Fibroblast of lung (primary cell): ENCODE data around the gene MTCH1. TPM values are rescaled to one million over a fixed set of nuclear protein-coding genes. Genes with fewer than 3 reads are reported as not detected.
"Not testable (repeated sequence)": the region's sequence is repeated elsewhere in the genome, so short reads cannot be mapped to it uniquely, and the experiment has no call there.

ENCODE experiments used
- DNase-seq, 2 donors: peaks; one replicate each; pipeline versions ENCODE4 v3.0.0 to v3.0.0-alpha.2; 2010; ENCODE audit warnings: low read depth in 2 of 2
- H2AFZ ChIP-seq: 2 replicates; pipeline ENCODE4 v1.5.1; 2012; ENCODE audit warnings: low read length, control low read depth, inconsistent platforms
- H3K27ac ChIP-seq: 2 replicates; pipeline ENCODE4 v1.5.1; 2011; ENCODE audit warnings: low read length, control low read depth; ENCODE audit not compliant: insufficient read depth
- H3K27me3 ChIP-seq: 2 replicates; pipeline ENCODE4 v1.5.1; 2011; ENCODE audit warnings: mild to moderate bottlenecking, low read length; ENCODE audit not compliant: control insufficient read depth, insufficient read depth
- H3K36me3 ChIP-seq: 2 replicates; pipeline ENCODE4 v1.5.1; 2011; ENCODE audit warnings: low read length; ENCODE audit not compliant: control insufficient read depth, insufficient read depth
- H3K4me1 ChIP-seq: 2 replicates; pipeline ENCODE4 v1.5.1; 2011; ENCODE audit warnings: low read length; ENCODE audit not compliant: control insufficient read depth, insufficient read depth; ENCODE audit errors: extremely low read depth
- H3K4me2 ChIP-seq: 2 replicates; pipeline ENCODE4 v1.5.1; 2011; ENCODE audit warnings: low read length, control low read depth; ENCODE audit not compliant: insufficient read depth; ENCODE audit errors: extremely low read depth
- H3K4me3 ChIP-seq, 4 experiments: fragments of 200-600 bp in 1 of 4; sonication (generic) in 1 of 4; replicated peaks in 1 of 4; 2 replicates each; pipeline ENCODE4 v1.5.1; 2011 to 2016; ENCODE audit warnings: low read length in 4 of 4, low read depth in 3 of 4, mild to moderate bottlenecking in 3 of 4, control low read depth in 2 of 4, inconsistent platforms in 1 of 4, mixed read lengths in 1 of 4; ENCODE audit not compliant: insufficient read depth in 1 of 4; ENCODE audit errors: control extremely low read depth in 1 of 4
- H3K79me2 ChIP-seq: 2 replicates; pipeline ENCODE4 v1.5.1; 2012; ENCODE audit warnings: mild to moderate bottlenecking, low read length, inconsistent platforms; ENCODE audit not compliant: control insufficient read depth, insufficient read depth
- H3K9ac ChIP-seq: 2 replicates; pipeline ENCODE4 v1.5.1; 2011; ENCODE audit warnings: mild to moderate bottlenecking, low read length, control low read depth; ENCODE audit not compliant: insufficient read depth
- H3K9me3 ChIP-seq: 2 replicates; pipeline ENCODE4 v1.5.1; 2012; ENCODE audit warnings: low read depth, low read length; ENCODE audit not compliant: control insufficient read depth, insufficient read depth
- H4K20me1 ChIP-seq: 2 replicates; pipeline ENCODE4 v1.5.1; 2011; ENCODE audit warnings: low read length; ENCODE audit not compliant: control insufficient read depth, insufficient read depth; ENCODE audit errors: extremely low read depth
- CTCF ChIP-seq, 2 donors: IDR thresholded peaks in 1 of 2; conservative IDR thresholded peaks in 1 of 2; 1 replicate in 1 of 2; 2 replicates in 1 of 2; pipeline ENCODE4 v1.5.1; 2011 to 2012; ENCODE audit warnings: low read length in 2 of 2, control low read depth in 1 of 2, inconsistent platforms in 1 of 2, low read depth in 1 of 2, mild to moderate bottlenecking in 1 of 2
- EZH2 ChIP-seq: IDR thresholded peaks from 2 replicates; pipeline ENCODE4 v1.5.1; 2012; ENCODE audit warnings: low read length, control low read depth, mild to moderate bottlenecking; ENCODE audit errors: missing control alignments
- polyA plus RNA-seq, 2 donors: library from polyadenylated mRNA; depleted of rRNA in 1 of 2; stranded (reverse) in 1 of 2; unstranded in 1 of 2; fragments of >200 nt; gene quantifications; 2 replicates each; pipeline ENCODE4 v1.2.1, GENCODE V29; 2011 to 2012; ENCODE audit warnings: missing spikeins in 1 of 2
- total RNA-seq: library from RNA; depleted of rRNA; stranded (reverse); fragments of >200 nt; gene quantifications from 2 replicates; pipeline ENCODE4 v1.2.1, GENCODE V29; 2014

Gene MTCH1
- total and polyA plus RNA-seq, 2 donors (not counting 1 experiment from before 2014, with no cell fraction given): 131 to 222 TPM

- H3K4me2 ChIP-seq: no peak overlapping the region
- H3K4me3 ChIP-seq: no peak overlapping the region
- peaks cover 2% of the 10 kb centered on the region for H3K27me3 ChIP-seq
- no peaks in the 10 kb centered on the region for H3K9me3 ChIP-seq
- no peak for TF ChIP-seq EZH2
- no peak for TF ChIP-seq CTCF (conservative IDR thresholded peaks at IDR 0.05 in 1 of 2, IDR thresholded peaks at IDR 0.05 in 1 of 2; ENCODE audit: low read depth in 1 of 2, low read length in 2 of 2)
- no peak overlapping the region for H3K9ac ChIP-seq
- no peak overlapping the region for H3K27ac ChIP-seq
- H3K36me3 ChIP-seq: no peaks in the 10 kb centered on the region
- no peak overlapping the region for H2AFZ ChIP-seq
- no peaks in the 10 kb centered on the region for H3K79me2 ChIP-seq
- no peak for DNase-seq
- no peaks in the 10 kb centered on the region for H3K4me1 ChIP-seq
- no peaks in the 10 kb centered on the region for H4K20me1 ChIP-seq
Measured at GRCh38 chr6:36953931-36954261, 32.1 kb downstream of the MTCH1 start.

- Histone ChIP-seq H3K27me3 (no peaks in the 10 kb centered on the region), H3K79me2 (no peaks in the 10 kb centered on the region), H4K20me1 (no peaks in the 10 kb centered on the region), H3K36me3 (no peaks in the 10 kb centered on the region), H3K4me1 (no peaks in the 10 kb centered on the region), H3K9ac (no peak overlapping the region), H2AFZ (no peak overlapping the region), H3K9me3 (no peaks in the 10 kb centered on the region), H3K4me3 (no peak overlapping the region), H3K4me2 (no peak overlapping the region), H3K27ac (no peak overlapping the region)
- DNase-seq: peak; percentile 33 to 72
- TF ChIP-seq EZH2: no peak
- TF ChIP-seq CTCF (conservative IDR thresholded peaks at IDR 0.05 in 1 of 2, IDR thresholded peaks at IDR 0.05 in 1 of 2; ENCODE audit: low read depth in 1 of 2, low read length in 2 of 2): no peak
Measured at GRCh38 chr6:36949636-36950035, 36.4 kb downstream of the MTCH1 start.

- not testable (repeated sequence) for H3K4me3 ChIP-seq, H3K27ac ChIP-seq, H3K4me2 ChIP-seq, H3K4me1 ChIP-seq, H3K79me2 ChIP-seq, DNase-seq, H3K9ac ChIP-seq, H3K27me3 ChIP-seq, H4K20me1 ChIP-seq, H3K9me3 ChIP-seq, H2AFZ ChIP-seq, H3K36me3 ChIP-seq
Measured at GRCh38 chr6:36949076-36949475, 36.9 kb downstream of the MTCH1 start.
